ENCODE measurements around the gene DGKG. TPM values are rescaled to one million over a fixed set of nuclear protein-coding genes. Genes with fewer than 3 reads are reported as not detected.

Gene DGKG
- total RNA-seq, 4 donors from 2014 or later = 0.79 to 4.0 (median 1.6) TPM

GRCh38 chr3:186098740-186099139 lies 263.3 kb downstream of the DGKG start:
- TF ChIP-seq EP300 (IDR thresholded peaks at IDR 0.05) = no peak
- no peak for TF ChIP-seq POLR2A (IDR thresholded peaks at IDR 0.05)
- TF ChIP-seq, protein P1, sequence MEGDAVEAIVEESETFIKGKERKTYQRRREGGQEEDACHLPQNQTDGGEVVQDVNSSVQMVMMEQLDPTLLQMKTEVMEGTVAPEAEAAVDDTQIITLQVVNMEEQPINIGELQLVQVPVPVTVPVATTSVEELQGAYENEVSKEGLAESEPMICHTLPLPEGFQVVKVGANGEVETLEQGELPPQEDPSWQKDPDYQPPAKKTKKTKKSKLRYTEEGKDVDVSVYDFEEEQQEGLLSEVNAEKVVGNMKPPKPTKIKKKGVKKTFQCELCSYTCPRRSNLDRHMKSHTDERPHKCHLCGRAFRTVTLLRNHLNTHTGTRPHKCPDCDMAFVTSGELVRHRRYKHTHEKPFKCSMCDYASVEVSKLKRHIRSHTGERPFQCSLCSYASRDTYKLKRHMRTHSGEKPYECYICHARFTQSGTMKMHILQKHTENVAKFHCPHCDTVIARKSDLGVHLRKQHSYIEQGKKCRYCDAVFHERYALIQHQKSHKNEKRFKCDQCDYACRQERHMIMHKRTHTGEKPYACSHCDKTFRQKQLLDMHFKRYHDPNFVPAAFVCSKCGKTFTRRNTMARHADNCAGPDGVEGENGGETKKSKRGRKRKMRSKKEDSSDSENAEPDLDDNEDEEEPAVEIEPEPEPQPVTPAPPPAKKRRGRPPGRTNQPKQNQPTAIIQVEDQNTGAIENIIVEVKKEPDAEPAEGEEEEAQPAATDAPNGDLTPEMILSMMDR (IDR thresholded peaks at IDR 0.05) = no peak
- no peak for TF ChIP-seq POLR2AphosphoS5 (IDR thresholded peaks at IDR 0.05)
- Histone ChIP-seq H3K27me3 (no peaks in the 10 kb centered on the region), H3K27ac (peak overlapping the region; percentile 53), H3K4me1 (peaks cover 55% of the 10 kb centered on the region), H3K36me3 (no peaks in the 10 kb centered on the region), H3K9me3 (no peaks in the 10 kb centered on the region), H3K4me3 (no peak overlapping the region)
- DNase-seq (ENCODE audit: low spot score in 2 of 2) = no peak
- 46% methylated on average over 3 of the region's 3 CpGs for WGBS

GRCh38 chr3:186097663-186098451 lies 264.2 kb downstream of the DGKG start:
- Histone ChIP-seq H3K36me3 (no peaks in the 10 kb centered on the region), H3K4me1 (peaks cover 46% of the 10 kb centered on the region), H3K27me3 (no peaks in the 10 kb centered on the region), H3K4me3 (peak overlapping the region; percentile 41), H3K9me3 (no peaks in the 10 kb centered on the region), H3K27ac (peak overlapping the region; percentile 54)
- WGBS = under 1% methylated on average over 16 of the region's 16 CpGs
- TF ChIP-seq POLR2A (IDR thresholded peaks at IDR 0.05) = no peak
- TF ChIP-seq POLR2AphosphoS5 (IDR thresholded peaks at IDR 0.05) = no peak
- TF ChIP-seq, protein P1 (IDR thresholded peaks at IDR 0.05) = no peak
- TF ChIP-seq EP300 (IDR thresholded peaks at IDR 0.05) = no peak
- DNase-seq (ENCODE audit: low spot score in 2 of 2) = peak in 1 of 2 donors; percentile 81

GRCh38 chr3:186097317-186097662 lies 264.7 kb downstream of the DGKG start:
- peak overlapping the region; percentile 41 for H3K4me3 ChIP-seq

More at GRCh38 chr3:186097317-186097662, 264.7 kb downstream of the DGKG start:
- Histone ChIP-seq H3K27me3 (no peaks in the 10 kb centered on the region), H3K9me3 (no peaks in the 10 kb centered on the region), H3K4me1 (peaks cover 41% of the 10 kb centered on the region), H3K36me3 (no peaks in the 10 kb centered on the region), H3K27ac (peak overlapping the region; percentile 54)
- DNase-seq (ENCODE audit: low spot score in 2 of 2) = no peak
- no peak for TF ChIP-seq POLR2A (IDR thresholded peaks at IDR 0.05)
- 27% methylated on average over 4 of the region's 4 CpGs for WGBS

Other genes starting within 250 kb of the DGKG start
- gene CRYGS, start 182.1 kb upstream of the DGKG start, total RNA-seq = 1 to 10 TPM; 2.2 to 6.7 (median 3.6) TPM
- gene TBCCD1, start 205.1 kb upstream of the DGKG start, total RNA-seq = 10 to 100 TPM; 16.6 to 19.8 (median 17.6) TPM
- gene DNAJB11, start 208.5 kb upstream of the DGKG start, total RNA-seq = 10 to 100 TPM; 30.3 to 35.9 (median 30.9) TPM

Data from suprapubic skin (tissue), 4 donors.